HCT116 (cell line): ENCODE results near the gene TMEM198. TPM values are rescaled to one million over a fixed set of nuclear protein-coding genes. Genes with fewer than 3 reads are reported as not detected.

Source experiments
- ATAC-seq: fragments of 200-7000 bp; cut with Tn5 transposase; 2 replicates; pipeline ENCODE4 v1.9.1; 2020; ENCODE audit warnings: mild to moderate bottlenecking, moderate library complexity
- BruUV-seq: library from RNA; stranded (reverse); fragments of 400-500 nt; replicated peaks from 2 replicates; lab custom pipeline; 2021; lab: Mats Ljungman, UMichigan
- CTCF ChIA-PET: fragments of 300-600 bp; sonication (Branson Sonifier 250); formaldehyde crosslinking; loops from one replicate; lab custom pipeline; 2021; ENCODE audit warnings: antibody characterized with exemption; lab: Charles Lee
- POLR2A ChIA-PET: fragments of 300-600, 350-600 bp; sonication (Branson Sonifier 250); formaldehyde crosslinking; loops from one replicate; lab custom pipeline; 2021; ENCODE audit warnings: antibody characterized with exemption; lab: Charles Lee
- RAD21 ChIA-PET, 2 experiments: fragments of 300-600 bp; sonication (Branson Sonifier 250); formaldehyde crosslinking; loops; one replicate each; lab custom pipeline; 2023; ENCODE audit warnings: low total read pairs in 2 of 2; ENCODE audit not compliant: uncharacterized antibody in 2 of 2, unreplicated experiment in 2 of 2, low non-redundant PET in 1 of 2; lab: Charles Lee
- DNase-seq: peaks from one replicate; pipeline ENCODE4 v3.0.0-alpha.2; 2010; ENCODE audit warnings: low read depth, low spot score
- H2AFZ ChIP-seq: fragments of 200-600 bp; shearing (Covaris generic), sonication (generic); 2 replicates; pipeline ENCODE4 v1.6.1; 2017; ENCODE audit warnings: low read depth, mixed run types, mixed read lengths, antibody characterized with exemption, low read length; ENCODE audit not compliant: poor library complexity, severe bottlenecking
- H3K27ac ChIP-seq: 2 replicates; pipeline ENCODE4 v1.5.1; 2012; ENCODE audit warnings: low read depth, low read length
- H3K27me3 ChIP-seq: fragments of 200-600 bp; sonication (generic); 2 replicates; pipeline ENCODE4 v1.6.1; 2016; ENCODE audit warnings: mixed run types, low read length, mixed read lengths; ENCODE audit not compliant: insufficient read depth
- H3K36me3 ChIP-seq, 2 experiments: fragments of 200-500 bp in 1 of 2; fragments of 200-600 bp in 1 of 2; sonication (Bioruptor generic) in 1 of 2; sonication (generic) in 1 of 2; 2 replicates each; pipeline versions ENCODE4 v1.5.1 to v1.6.1; 2014 to 2016; ENCODE audit warnings: low read length in 2 of 2, inconsistent platforms in 1 of 2, mixed read lengths in 1 of 2, mixed run types in 1 of 2; ENCODE audit not compliant: insufficient read depth in 2 of 2, control insufficient read depth in 1 of 2
- H3K4me1 ChIP-seq, 2 experiments: fragments of 200-600 bp in 1 of 2; sonication (generic) in 1 of 2; 2 replicates each; pipeline versions ENCODE4 v1.5.1 to v1.6.1; 2012 to 2017; ENCODE audit warnings: low read length in 2 of 2, inconsistent platforms in 1 of 2, mild to moderate bottlenecking in 1 of 2, mixed read lengths in 1 of 2, mixed run types in 1 of 2, moderate library complexity in 1 of 2; ENCODE audit not compliant: insufficient read depth in 2 of 2, control insufficient read depth in 1 of 2
- H3K4me2 ChIP-seq: fragments of 200-600 bp; sonication (generic); 2 replicates; pipeline ENCODE4 v1.6.1; 2017; ENCODE audit warnings: mixed run types, low read length, mixed read lengths
- H3K4me3 ChIP-seq, 2 experiments: fragments of 200-600 bp in 1 of 2; sonication (generic) in 1 of 2; replicated peaks in 1 of 2; 2 replicates each; pipeline ENCODE4 v1.5.1; 2011 to 2016; ENCODE audit warnings: low read length in 2 of 2, control low read depth in 1 of 2, low read depth in 1 of 2, mild to moderate bottlenecking in 1 of 2, mixed read lengths in 1 of 2, mixed run types in 1 of 2
- H3K79me2 ChIP-seq: fragments of 200-600 bp; sonication (generic); 2 replicates; pipeline ENCODE4 v1.6.1; 2017; ENCODE audit warnings: mild to moderate bottlenecking, mixed run types, low read length, moderate library complexity, mixed read lengths; ENCODE audit not compliant: insufficient read depth
- H3K9ac ChIP-seq: fragments of 200-600 bp; sonication (generic); 2 replicates; pipeline ENCODE4 v1.6.1; 2016; ENCODE audit warnings: low read length, mixed read lengths
- H3K9me2 ChIP-seq: fragments of 200-600 bp; sonication (generic), shearing (Covaris generic); 2 replicates; pipeline ENCODE4 v1.6.1; 2017; ENCODE audit warnings: mixed run types, mild to moderate bottlenecking, moderate library complexity; ENCODE audit not compliant: insufficient read depth
- H3K9me3 ChIP-seq, 2 experiments: fragments of 200-500 bp in 1 of 2; fragments of 200-600 bp in 1 of 2; sonication (Bioruptor generic) in 1 of 2; sonication (generic) in 1 of 2; 2 replicates each; pipeline ENCODE4 v1.6.1; 2014 to 2017; ENCODE audit warnings: low read length in 2 of 2, mixed read lengths in 2 of 2, inconsistent platforms in 1 of 2, low read depth in 1 of 2, mild to moderate bottlenecking in 1 of 2, mixed run types in 1 of 2, moderate library complexity in 1 of 2; ENCODE audit not compliant: control insufficient read depth in 1 of 2, insufficient read depth in 1 of 2
- H4K20me1 ChIP-seq: fragments of 200-600 bp; sonication (generic), shearing (Covaris generic); 2 replicates; pipeline ENCODE4 v1.6.1; 2017; ENCODE audit warnings: mixed run types, mild to moderate bottlenecking, moderate library complexity; ENCODE audit not compliant: insufficient read depth
- CBX3 ChIP-seq: IDR thresholded peaks from 2 replicates; pipeline ENCODE4 v1.6.1; 2012; ENCODE audit warnings: low read depth
- CEBPB ChIP-seq: IDR thresholded peaks from 2 replicates; pipeline ENCODE4 v1.6.1; 2012; ENCODE audit warnings: low read depth
- EGR1 ChIP-seq: IDR thresholded peaks from 2 replicates; pipeline ENCODE4 v1.6.1; 2012; ENCODE audit warnings: low read depth
- EZH2 ChIP-seq: fragments of 200-600 bp; sonication (generic); IDR thresholded peaks from 2 replicates; pipeline ENCODE4 v1.6.1; 2017; ENCODE audit warnings: antibody characterized with exemption, mixed run types
- FOSL1 ChIP-seq: IDR thresholded peaks from 2 replicates; pipeline ENCODE4 v1.6.1; 2012; ENCODE audit warnings: low read depth
- JUND ChIP-seq: IDR thresholded peaks from 2 replicates; pipeline ENCODE4 v1.6.1; 2012
- MAX ChIP-seq: IDR thresholded peaks from 2 replicates; pipeline ENCODE4 v1.6.1; 2012
- POLR2A ChIP-seq: IDR thresholded peaks from 2 replicates; pipeline ENCODE4 v1.7.0; 2011; ENCODE audit warnings: borderline replicate concordance; ENCODE audit not compliant: insufficient read depth, insufficient read length; ENCODE audit errors: extremely low read depth
- POLR2AphosphoS5 ChIP-seq: IDR thresholded peaks from 2 replicates; pipeline ENCODE4 v1.6.1; 2011; ENCODE audit warnings: mild to moderate bottlenecking, low read depth, low read length, moderate library complexity
- REST ChIP-seq: IDR thresholded peaks from 2 replicates; pipeline ENCODE4 v1.6.1; 2012; ENCODE audit warnings: low read depth
- SP1 ChIP-seq: IDR thresholded peaks from 2 replicates; pipeline ENCODE4 v1.6.1; 2012; ENCODE audit warnings: low read depth
- TCF7L2 ChIP-seq: IDR thresholded peaks from 2 replicates; pipeline ENCODE4 v1.7.0; 2011; ENCODE audit warnings: borderline replicate concordance, inconsistent platforms; ENCODE audit not compliant: insufficient read depth, insufficient read length; ENCODE audit errors: extremely low read depth
- YY1 ChIP-seq: IDR thresholded peaks from 2 replicates; pipeline ENCODE4 v1.6.1; 2011; ENCODE audit warnings: low read length, low read depth, moderate library complexity, mild to moderate bottlenecking; ENCODE audit not compliant: insufficient replicate concordance; ENCODE audit errors: extremely low read depth
- ZBTB33 ChIP-seq: IDR thresholded peaks from 2 replicates; pipeline ENCODE4 v1.6.1; 2011; ENCODE audit warnings: mild to moderate bottlenecking, low read length, moderate library complexity; ENCODE audit not compliant: insufficient replicate concordance; ENCODE audit errors: extremely low read depth
- ZNF274 ChIP-seq: fragments of 200-500 bp; sonication (Bioruptor generic); IDR thresholded peaks from 2 replicates; pipeline ENCODE4 v1.6.1; 2014; ENCODE audit warnings: mild to moderate bottlenecking, low read depth, low read length, inconsistent platforms
- intact Hi-C: fragments of 100-400 bp; cut with micrococcal nuclease; formaldehyde crosslinking; loops from 2 replicates; pipeline ENCODE4 v1.10.0; 2022
- total RNA-seq: library from RNA; stranded (reverse); gene quantifications from one replicate; pipeline ENCODE4 v1.2.1, GENCODE V29; 2021; ENCODE audit not compliant: unreplicated experiment

TMEM198 gene
- total RNA-seq, 1 experiment from 2014 or later: 2.1 TPM

GRCh38 chr2:219548990-219549389, 5.2 kb downstream of the TMEM198 start:
- H3K9me2 ChIP-seq: no peaks in the 10 kb centered on the region
- no peak overlapping the region for H3K27ac ChIP-seq
- H3K4me2 ChIP-seq: no peak overlapping the region
- H3K9ac ChIP-seq: no peak overlapping the region
- H3K79me2 ChIP-seq: peaks cover 18% of the 10 kb centered on the region; the same call in 1 of the 2 replicates
- intact Hi-C loops: no loop called here
- no peak for TF ChIP-seq SP1
- no peak for TF ChIP-seq JUND
- no peak for TF ChIP-seq TCF7L2
- no peak for TF ChIP-seq POLR2AphosphoS5
- peaks cover 2 to 6% of the 10 kb centered on the region in 2 experiments; a peak in 1 of 4 replicates for H3K36me3 ChIP-seq
- H2AFZ ChIP-seq: no peak overlapping the region
- ChIA-PET RAD21 (no interaction called here), CTCF (interaction anchor here (2.0 kb wide), 1 partner anchor 11 kb away, joined by 6 read pairs; no protein-coding TSS in a partner anchor), POLR2A (no interaction called here)
- BruUV-seq: no TSS peak
- H3K27me3 ChIP-seq: no peaks in the 10 kb centered on the region
- no peaks in the 10 kb centered on the region for H4K20me1 ChIP-seq
- H3K4me3 ChIP-seq: no peak overlapping the region
- peaks cover 3 to 26% of the 10 kb centered on the region in 2 experiments; a peak in 3 of 4 replicates for H3K4me1 ChIP-seq
- H3K9me3 ChIP-seq: no peaks in the 10 kb centered on the region
- DNase-seq (no peak), ATAC-seq (no peak)

GRCh38 chr2:219549619-219550018, 5.8 kb downstream of the TMEM198 start:
- CTCF ChIA-PET: interaction anchor here (2.0 kb wide), 1 partner anchor 11 kb away, joined by 6 read pairs; no protein-coding TSS in a partner anchor
- POLR2A ChIA-PET: no interaction called here
- intact Hi-C loops: no loop called here

More at GRCh38 chr2:219549619-219550018, 5.8 kb downstream of the TMEM198 start:
- no peaks in the 10 kb centered on the region for H3K9me3 ChIP-seq
- H4K20me1 ChIP-seq: no peaks in the 10 kb centered on the region
- H3K27me3 ChIP-seq: no peaks in the 10 kb centered on the region
- BruUV-seq: no TSS peak
- TF ChIP-seq ZNF274 (no peak), EZH2 (no peak), TCF7L2 (no peak), MAX (no peak), REST (no peak), ZBTB33 (no peak), EGR1 (no peak), YY1 (no peak), POLR2A (no peak), CEBPB (no peak), FOSL1 (no peak), CBX3 (no peak), JUND (no peak)
- H3K36me3 ChIP-seq: peaks cover 2 to 6% of the 10 kb centered on the region in 2 experiments; a peak in 1 of 4 replicates
- no peaks in the 10 kb centered on the region for H3K9me2 ChIP-seq
- no peak overlapping the region for H3K9ac ChIP-seq
- H3K4me3 ChIP-seq: no peak overlapping the region
- H3K27ac ChIP-seq: no peak overlapping the region
- no peak for ATAC-seq
- no peak overlapping the region for H3K4me2 ChIP-seq
- H2AFZ ChIP-seq: no peak overlapping the region
- RAD21 ChIA-PET: no interaction called here
- no peak for DNase-seq
- H3K79me2 ChIP-seq: peaks cover 18% of the 10 kb centered on the region; the same call in 1 of the 2 replicates
- H3K4me1 ChIP-seq: peaks cover 3 to 20% of the 10 kb centered on the region in 2 experiments; a peak in 3 of 4 replicates
